GM23248 (cell line): Measurements from ENCODE around the gene SEL1L2. TPM values are rescaled to one million over a fixed set of nuclear protein-coding genes. Genes with fewer than 3 reads are reported as not detected.

Source experiments
- DNase-seq: peaks from one replicate; pipeline ENCODE4 v3.0.0-alpha.2; 2015
- H2AFZ ChIP-seq: fragments of 200-600 bp; sonication (generic); 2 replicates; pipeline ENCODE4 v1.6.1; 2016; ENCODE audit warnings: antibody characterized with exemption
- H3F3A ChIP-seq: fragments of 200-600 bp; sonication (generic); 2 replicates; pipeline ENCODE4 v1.6.1; 2016; ENCODE audit warnings: mild to moderate bottlenecking, antibody characterized with exemption, mixed run types; ENCODE audit not compliant: insufficient read depth
- H3K27ac ChIP-seq: fragments of 200-600 bp; sonication (generic); 2 replicates; pipeline ENCODE4 v1.5.1; 2016; ENCODE audit warnings: mild to moderate bottlenecking
- H3K27me3 ChIP-seq: fragments of 200-600 bp; sonication (generic); replicated peaks from 2 replicates; pipeline ENCODE4 v1.6.1; 2016; ENCODE audit warnings: mild to moderate bottlenecking; ENCODE audit not compliant: insufficient read depth
- H3K36me3 ChIP-seq: fragments of 200-600 bp; sonication (generic); 2 replicates; pipeline ENCODE4 v1.6.1; 2016; ENCODE audit warnings: low read depth, mild to moderate bottlenecking
- H3K4me1 ChIP-seq: fragments of 200-600 bp; sonication (generic); 2 replicates; pipeline ENCODE4 v1.6.1; 2016; ENCODE audit warnings: mild to moderate bottlenecking; ENCODE audit not compliant: insufficient read depth
- H3K4me2 ChIP-seq: fragments of 200-600 bp; sonication (generic); one replicate; pipeline ENCODE4 v1.6.1; 2016; ENCODE audit warnings: mild to moderate bottlenecking; ENCODE audit not compliant: unreplicated experiment
- H3K4me3 ChIP-seq: fragments of 200-600 bp; sonication (generic); 2 replicates; pipeline ENCODE4 v1.5.1; 2016; ENCODE audit warnings: mild to moderate bottlenecking
- H3K79me2 ChIP-seq: fragments of 200-600 bp; sonication (generic); 2 replicates; pipeline ENCODE4 v1.6.1; 2016; ENCODE audit warnings: mild to moderate bottlenecking; ENCODE audit not compliant: insufficient read depth
- H3K9ac ChIP-seq: fragments of 200-600 bp; sonication (generic); 2 replicates; pipeline ENCODE4 v1.6.1; 2016; ENCODE audit warnings: mild to moderate bottlenecking
- H3K9me2 ChIP-seq: fragments of 200-600 bp; sonication (generic); 2 replicates; pipeline ENCODE4 v1.6.1; 2016; ENCODE audit warnings: mixed run types, mild to moderate bottlenecking, moderate library complexity; ENCODE audit not compliant: insufficient read depth
- H3K9me3 ChIP-seq: fragments of 200-600 bp; sonication (generic); one replicate; pipeline ENCODE4 v1.6.1; 2017; ENCODE audit warnings: low read depth
- H4K20me1 ChIP-seq: fragments of 200-600 bp; sonication (generic); 2 replicates; pipeline ENCODE4 v1.6.0; 2016; ENCODE audit not compliant: insufficient read depth
- EZH2 ChIP-seq: fragments of 200-600 bp; sonication (generic); IDR thresholded peaks from 2 replicates; pipeline ENCODE4 v1.6.1; 2018; ENCODE audit warnings: antibody characterized with exemption, mild to moderate bottlenecking; ENCODE audit not compliant: insufficient read depth, poor library complexity, severe bottlenecking
- EZH2phosphoT487 ChIP-seq: fragments of 200-600 bp; sonication (generic); IDR thresholded peaks from 2 replicates; pipeline ENCODE4 v1.6.1; 2018; ENCODE audit warnings: antibody characterized with exemption, moderate library complexity, mild to moderate bottlenecking, low read depth; ENCODE audit not compliant: insufficient read depth
- WGBS, 2 experiments: methylation state at CpG; one replicate each; pipeline ENCODE4 v1.1.6; 2015 to 2017; ENCODE audit warnings: low lambda C conversion rate in 2 of 2, low coverage in 1 of 2; ENCODE audit errors: missing lambda C conversion rate in 2 of 2; 5-methylcytosine and 5-hydroxymethylcytosine counted together
- in situ Hi-C: fragments of 300-500 bp; cut with MboI; formaldehyde crosslinking; loops from 2 replicates; pipeline ENCODE4 v1.15.0; 2020
- polyA plus RNA-seq: library from polyadenylated mRNA; unstranded; fragments of >200 nt; fragmentation: Nextera tagmentation; extraction: Ambion mirVana; gene quantifications from 2 replicates; pipeline ENCODE4 v1.2.1, GENCODE V29; 2016
- small RNA-seq: library from RNA; depleted of rRNA; stranded (forward); fragments of <200 nt; gene quantifications from one replicate; pipeline ENCODE3, GENCODE V24; 2014; ENCODE audit warnings: low read depth, low replicate concordance
- total RNA-seq: library from RNA; depleted of rRNA; stranded (reverse); fragments of >200 nt; shearing (Covaris generic); gene quantifications from 2 replicates; pipeline ENCODE4 v1.2.3, GENCODE V29; 2014; rRNA removed

The SEL1L2 gene
- total and polyA plus RNA-seq, 2 experiments from 2014 or later = 0.73 TPM; not detected in 1

DNA sequence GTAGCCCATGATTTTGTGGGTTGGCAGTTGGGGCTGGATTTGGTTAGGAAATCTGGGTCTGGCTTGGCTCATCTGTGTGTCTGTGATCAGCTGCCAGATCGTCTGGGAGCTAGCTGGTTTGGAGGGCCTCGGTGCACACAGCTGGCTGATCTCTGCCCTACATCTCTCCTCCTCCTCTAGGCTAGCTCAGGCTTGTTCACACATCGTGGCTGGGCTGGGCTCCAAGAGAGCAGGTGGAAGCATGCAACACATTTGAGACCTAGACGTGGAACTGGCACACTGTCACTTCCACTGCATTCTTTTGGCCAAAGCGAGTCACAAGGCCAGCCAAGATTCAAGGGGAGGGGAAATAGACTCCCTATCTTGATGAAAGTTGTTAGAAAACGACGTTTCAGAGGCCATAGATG, 189.7 kb downstream of the SEL1L2 start:
- WGBS, 2 experiments = 11 to 13% methylated on average over 7 of the region's 7 CpGs
- no peak overlapping the region for H2AFZ ChIP-seq
- no peak overlapping the region for H3K4me3 ChIP-seq
- TF ChIP-seq EZH2phosphoT487 (no peak), EZH2 (no peak)
- H3K9ac ChIP-seq = no peak overlapping the region
- peaks cover 12% of the 10 kb centered on the region for H3K4me1 ChIP-seq
- H3K9me3 ChIP-seq = no peaks in the 10 kb centered on the region
- peak overlapping the region; percentile 9; the same call in 1 of the 2 replicates for H3K27ac ChIP-seq
- DNase-seq = peak; percentile 76
- in situ Hi-C loops = no loop called here
- no peak overlapping the region for H3K4me2 ChIP-seq
- H4K20me1 ChIP-seq = no peaks in the 10 kb centered on the region; the same call in 1 of the 2 replicates
- peaks cover 42% of the 10 kb centered on the region for H3K36me3 ChIP-seq
- no peaks in the 10 kb centered on the region for H3K79me2 ChIP-seq
- H3K9me2 ChIP-seq = no peaks in the 10 kb centered on the region
- no peaks in the 10 kb centered on the region for H3K27me3 ChIP-seq
- peaks cover 30% of the 10 kb centered on the region for H3F3A ChIP-seq

DNA sequence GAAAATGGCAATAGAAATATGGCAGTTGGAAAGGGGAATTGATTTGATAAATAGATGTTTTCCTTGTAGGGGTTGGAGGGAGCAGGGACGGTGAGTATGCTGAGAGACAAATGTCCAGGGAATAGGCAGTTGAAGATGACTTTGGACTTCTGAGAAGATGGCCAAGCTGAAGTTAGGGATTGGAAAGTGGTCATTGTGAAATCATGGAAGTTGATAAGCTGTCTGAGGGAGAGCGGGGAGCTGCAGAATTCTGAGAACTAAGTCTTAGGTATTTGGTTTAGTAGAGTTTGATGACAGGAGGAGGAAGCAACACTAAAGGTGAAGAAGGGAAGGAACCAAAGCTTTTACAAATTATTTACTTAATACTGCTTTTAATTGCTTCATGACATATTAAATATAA, 190.4 kb downstream of the SEL1L2 start:
- no peak overlapping the region for H2AFZ ChIP-seq
- TF ChIP-seq EZH2 (no peak), EZH2phosphoT487 (no peak)
- no peaks in the 10 kb centered on the region for H3K9me3 ChIP-seq
- peaks cover 30% of the 10 kb centered on the region for H3F3A ChIP-seq
- H3K4me1 ChIP-seq = peaks cover 12% of the 10 kb centered on the region
- WGBS, 2 experiments = 97 to 98% methylated on average over 2 of the region's 2 CpGs
- peak overlapping the region; percentile 9; the same call in 1 of the 2 replicates for H3K27ac ChIP-seq
- H3K4me3 ChIP-seq = no peak overlapping the region
- no peaks in the 10 kb centered on the region for H3K27me3 ChIP-seq
- H4K20me1 ChIP-seq = no peaks in the 10 kb centered on the region; the same call in 1 of the 2 replicates
- no peaks in the 10 kb centered on the region for H3K79me2 ChIP-seq
- no peak overlapping the region for H3K4me2 ChIP-seq
- in situ Hi-C loops = no loop called here
- DNase-seq = no peak
- H3K36me3 ChIP-seq = peaks cover 50% of the 10 kb centered on the region
- no peak overlapping the region for H3K9ac ChIP-seq
- no peaks in the 10 kb centered on the region for H3K9me2 ChIP-seq

Small RNA genes lying within 50 kb of the gene (small RNA-seq; reads per million reads assigned to genes)
- not detected for gene RNU6-278P
- gene RPS3P1 = not detected

Other genes with a start within 250 kb of the SEL1L2 start
- 8.3 and 16.8 TPM in 2 replicates for gene ESF1, start 205.7 kb downstream of the SEL1L2 start, total RNA-seq
- gene ESF1, start 205.7 kb downstream of the SEL1L2 start, polyA plus RNA-seq = 7.7 and 7.9 TPM in 2 replicates
- gene NDUFAF5, start 205.6 kb downstream of the SEL1L2 start, total RNA-seq = 5.3 and 13.0 TPM in 2 replicates
- 14.5 and 16.2 TPM in 2 replicates for gene NDUFAF5, start 205.6 kb downstream of the SEL1L2 start, polyA plus RNA-seq
- gene MACROD2, start 4.9 kb upstream of the SEL1L2 start, total RNA-seq = 1.1 and 3.3 TPM in 2 replicates
- gene MACROD2, start 4.9 kb upstream of the SEL1L2 start, polyA plus RNA-seq = 2.2 and 3.1 TPM in 2 replicates